Measurements from ENCODE around the gene CDCP1.
"Not testable (repeated sequence)": the region's sequence is repeated elsewhere in the genome, so short reads cannot be mapped to it uniquely, and the experiment has no call there.

Gene CDCP1

GRCh38 chr3:45059132-45059531, 87.0 kb downstream of the CDCP1 start:
- Histone ChIP-seq H3K27me3 (ENCODE audit: insufficient read depth, low read length) (no peaks in the 10 kb centered on the region), H2AFZ (ENCODE audit: low read depth, low read length) (no peak overlapping the region), H3K4me1 (ENCODE audit: insufficient read depth, low read length) (peaks cover 33% of the 10 kb centered on the region), H3K36me3 (ENCODE audit: insufficient read depth, low read length) (no peaks in the 10 kb centered on the region), H3K4me3 (ENCODE audit: low read length) (no peak overlapping the region), H3K9me3 (ENCODE audit: low read length) (no peaks in the 10 kb centered on the region)

- no peak overlapping the region for H3K4me3 ChIP-seq (ENCODE audit: low read length)
- no peaks in the 10 kb centered on the region for H3K27me3 ChIP-seq (ENCODE audit: insufficient read depth, low read length)
- H3K4me1 ChIP-seq (ENCODE audit: insufficient read depth, low read length): peaks cover 25% of the 10 kb centered on the region
- H3K36me3 ChIP-seq (ENCODE audit: insufficient read depth, low read length): no peaks in the 10 kb centered on the region
- peaks cover 5% of the 10 kb centered on the region for H3K9me3 ChIP-seq (ENCODE audit: low read length)
- no peak overlapping the region for H2AFZ ChIP-seq (ENCODE audit: low read depth, low read length)
Measured at GRCh38 chr3:45057557-45057956, 88.6 kb downstream of the CDCP1 start.

GRCh38 chr3:45056608-45057301, 89.4 kb downstream of the CDCP1 start:
- Histone ChIP-seq H3K4me1 (ENCODE audit: insufficient read depth, low read length) (peaks cover 23% of the 10 kb centered on the region), H3K9me3 (ENCODE audit: low read length) (peaks cover 5% of the 10 kb centered on the region), H3K27me3 (ENCODE audit: insufficient read depth, low read length) (no peaks in the 10 kb centered on the region), H2AFZ (ENCODE audit: low read depth, low read length) (no peak overlapping the region), H3K36me3 (ENCODE audit: insufficient read depth, low read length) (no peaks in the 10 kb centered on the region), H3K4me3 (ENCODE audit: low read length) (no peak overlapping the region)

GRCh38 chr3:45055411-45056143, 90.6 kb downstream of the CDCP1 start:
- Histone ChIP-seq H3K4me1 (ENCODE audit: insufficient read depth, low read length) (peaks cover 13% of the 10 kb centered on the region), H3K9me3 (ENCODE audit: low read length) (peaks cover 5% of the 10 kb centered on the region), H3K4me3 (ENCODE audit: low read length) (no peak overlapping the region), H3K36me3 (ENCODE audit: insufficient read depth, low read length) (no peaks in the 10 kb centered on the region), H2AFZ (ENCODE audit: low read depth, low read length) (no peak overlapping the region), H3K27me3 (ENCODE audit: insufficient read depth, low read length) (no peaks in the 10 kb centered on the region)

GRCh38 chr3:45055032-45055410, 91.2 kb downstream of the CDCP1 start:
- Histone ChIP-seq H3K4me1 (ENCODE audit: insufficient read depth, low read length) (peaks cover 8% of the 10 kb centered on the region), H3K27me3 (ENCODE audit: insufficient read depth, low read length) (no peaks in the 10 kb centered on the region), H2AFZ (ENCODE audit: low read depth, low read length) (no peak overlapping the region)

GRCh38 chr3:45054196-45054857, 91.9 kb downstream of the CDCP1 start:
- Histone ChIP-seq H3K27me3 (ENCODE audit: insufficient read depth, low read length) (no peaks in the 10 kb centered on the region), H3K4me1 (ENCODE audit: insufficient read depth, low read length) (peaks cover 6% of the 10 kb centered on the region), H3K4me3 (ENCODE audit: low read length) (no peak overlapping the region), H2AFZ (ENCODE audit: low read depth, low read length) (no peak overlapping the region), H3K36me3 (ENCODE audit: insufficient read depth, low read length) (no peaks in the 10 kb centered on the region), H3K9me3 (ENCODE audit: low read length) (peaks cover 5% of the 10 kb centered on the region)

More at GRCh38 chr3:45055032-45055410, 91.2 kb downstream of the CDCP1 start:
- Histone ChIP-seq H3K4me3 (ENCODE audit: low read length) (no peak overlapping the region), H3K36me3 (ENCODE audit: insufficient read depth, low read length) (no peaks in the 10 kb centered on the region), H3K9me3 (ENCODE audit: low read length) (peaks cover 5% of the 10 kb centered on the region)

- not testable (repeated sequence) for H3K4me1 ChIP-seq (ENCODE audit: insufficient read depth, low read length); H3K36me3 ChIP-seq (ENCODE audit: insufficient read depth, low read length); H3K9me3 ChIP-seq (ENCODE audit: low read length); H3K27me3 ChIP-seq (ENCODE audit: insufficient read depth, low read length); H3K4me3 ChIP-seq (ENCODE audit: low read length); H2AFZ ChIP-seq (ENCODE audit: low read depth, low read length)
Measured at GRCh38 chr3:45053805-45054195, 92.4 kb downstream of the CDCP1 start.

- Histone ChIP-seq H2AFZ (ENCODE audit: low read depth, low read length) (no peak overlapping the region), H3K4me3 (ENCODE audit: low read length) (no peak overlapping the region), H3K4me1 (ENCODE audit: insufficient read depth, low read length) (peaks cover 4% of the 10 kb centered on the region), H3K9me3 (ENCODE audit: low read length) (peaks cover 5% of the 10 kb centered on the region), H3K27me3 (ENCODE audit: insufficient read depth, low read length) (no peaks in the 10 kb centered on the region), H3K36me3 (ENCODE audit: insufficient read depth, low read length) (no peaks in the 10 kb centered on the region)
Measured at GRCh38 chr3:45051685-45052084, 94.5 kb downstream of the CDCP1 start.

- H3K4me1 ChIP-seq (ENCODE audit: insufficient read depth, low read length): no peaks in the 10 kb centered on the region
Measured at GRCh38 chr3:45049807-45050206, 96.4 kb downstream of the CDCP1 start.

GRCh38 chr3:45048244-45048643, 97.9 kb downstream of the CDCP1 start:
- H3K27me3 ChIP-seq (ENCODE audit: insufficient read depth, low read length): no peaks in the 10 kb centered on the region
- H3K9me3 ChIP-seq (ENCODE audit: low read length): peaks cover 5% of the 10 kb centered on the region
- no peaks in the 10 kb centered on the region for H3K36me3 ChIP-seq (ENCODE audit: insufficient read depth, low read length)
- H3K4me1 ChIP-seq (ENCODE audit: insufficient read depth, low read length): no peaks in the 10 kb centered on the region
- H3K4me3 ChIP-seq (ENCODE audit: low read length): no peak overlapping the region
- H2AFZ ChIP-seq (ENCODE audit: low read depth, low read length): no peak overlapping the region

More at GRCh38 chr3:45049807-45050206, 96.4 kb downstream of the CDCP1 start:
- Histone ChIP-seq H3K9me3 (ENCODE audit: low read length) (peaks cover 5% of the 10 kb centered on the region), H2AFZ (ENCODE audit: low read depth, low read length) (no peak overlapping the region), H3K27me3 (ENCODE audit: insufficient read depth, low read length) (no peaks in the 10 kb centered on the region), H3K4me3 (ENCODE audit: low read length) (no peak overlapping the region), H3K36me3 (ENCODE audit: insufficient read depth, low read length) (no peaks in the 10 kb centered on the region)

GRCh38 chr3:45043728-45044299, 102.4 kb downstream of the CDCP1 start:
- Histone ChIP-seq H3K36me3 (ENCODE audit: insufficient read depth, low read length) (no peaks in the 10 kb centered on the region), H3K27me3 (ENCODE audit: insufficient read depth, low read length) (no peaks in the 10 kb centered on the region), H3K4me3 (ENCODE audit: low read length) (no peak overlapping the region), H3K4me1 (ENCODE audit: insufficient read depth, low read length) (no peaks in the 10 kb centered on the region), H2AFZ (ENCODE audit: low read depth, low read length) (no peak overlapping the region), H3K9me3 (ENCODE audit: low read length) (no peaks in the 10 kb centered on the region)

GRCh38 chr3:45042162-45042561, 104.0 kb downstream of the CDCP1 start:
- Histone ChIP-seq H2AFZ (ENCODE audit: low read depth, low read length) (no peak overlapping the region), H3K4me1 (ENCODE audit: insufficient read depth, low read length) (no peaks in the 10 kb centered on the region), H3K9me3 (ENCODE audit: low read length) (no peaks in the 10 kb centered on the region), H3K27me3 (ENCODE audit: insufficient read depth, low read length) (no peaks in the 10 kb centered on the region), H3K4me3 (ENCODE audit: low read length) (no peak overlapping the region), H3K36me3 (ENCODE audit: insufficient read depth, low read length) (no peaks in the 10 kb centered on the region)

- Histone ChIP-seq H3K27me3 (ENCODE audit: insufficient read depth, low read length) (no peaks in the 10 kb centered on the region), H2AFZ (ENCODE audit: low read depth, low read length) (no peak overlapping the region), H3K36me3 (ENCODE audit: insufficient read depth, low read length) (no peaks in the 10 kb centered on the region), H3K9me3 (ENCODE audit: low read length) (no peaks in the 10 kb centered on the region), H3K4me1 (ENCODE audit: insufficient read depth, low read length) (no peaks in the 10 kb centered on the region), H3K4me3 (ENCODE audit: low read length) (no peak overlapping the region)
Measured at GRCh38 chr3:45041666-45042065, 104.5 kb downstream of the CDCP1 start.
